GM12878 (cell line): ENCODE results near the gene OPRL1. TPM values are rescaled to one million over a fixed set of nuclear protein-coding genes. Genes with fewer than 3 reads are reported as not detected.
A peak's percentile ranks its signal among the peaks of the same experiment; 100 is the strongest.

Source experiments
- ATF7 ChIP-seq: fragments of 450-650 bp; IDR thresholded peaks from 2 replicates; pipeline ENCODE4 v1.6.1; 2016; ENCODE audit warnings: low read depth, mild to moderate bottlenecking
- BMI1 ChIP-seq: fragments of 450-650 bp; IDR thresholded peaks from 2 replicates; pipeline ENCODE4 v1.6.1; 2016; ENCODE audit warnings: mild to moderate bottlenecking, moderate library complexity, borderline replicate concordance
- CBX3 ChIP-seq: fragments of 200-600 bp; sonication (generic); IDR thresholded peaks from 2 replicates; pipeline ENCODE4 v1.6.1; 2016; ENCODE audit warnings: low read depth, borderline replicate concordance
- CEBPB ChIP-seq, 2 experiments: fragments of 150-350 bp in 1 of 2; IDR thresholded peaks; 2 replicates each; pipeline ENCODE4 v1.6.1; 2012 to 2014; ENCODE audit warnings: low read depth in 2 of 2, low read length in 2 of 2, borderline replicate concordance in 1 of 2, inconsistent platforms in 1 of 2
- CHD2 ChIP-seq: IDR thresholded peaks from 2 replicates; pipeline ENCODE4 v1.6.1; 2011; ENCODE audit warnings: low read depth, low read length, improper control_type of control experiment, borderline replicate concordance
- CREB1 ChIP-seq: IDR thresholded peaks from 2 replicates; pipeline ENCODE4 v1.6.1; 2012; ENCODE audit warnings: low read depth, mild to moderate bottlenecking, inconsistent platforms
- GABPA ChIP-seq: IDR thresholded peaks from 2 replicates; pipeline ENCODE4 v1.6.1; 2014; ENCODE audit warnings: antibody characterized with exemption, low read depth, mild to moderate bottlenecking, inconsistent platforms
- GATAD2B ChIP-seq: fragments of 450-650 bp; conservative IDR thresholded peaks from 2 replicates; pipeline ENCODE4 v1.6.1; 2017; ENCODE audit warnings: low read depth, mild to moderate bottlenecking, moderate library complexity
- JUNB ChIP-seq: IDR thresholded peaks from 2 replicates; pipeline ENCODE4 v1.6.1; 2016; ENCODE audit warnings: antibody characterized with exemption, mild to moderate bottlenecking
- MXI1 ChIP-seq: fragments of 150-350 bp; IDR thresholded peaks from 2 replicates; pipeline ENCODE4 v1.6.1; 2011; ENCODE audit warnings: low read depth, mild to moderate bottlenecking, inconsistent platforms, low read length, improper control_type of control experiment
- NBN ChIP-seq: fragments of 450-650 bp; IDR thresholded peaks from 2 replicates; pipeline ENCODE4 v1.6.1; 2016
- NR2F1 ChIP-seq: fragments of 450-650 bp; conservative IDR thresholded peaks from 2 replicates; pipeline ENCODE4 v1.6.1; 2017; ENCODE audit warnings: mild to moderate bottlenecking
- POLR2AphosphoS2 ChIP-seq: IDR thresholded peaks from 2 replicates; pipeline ENCODE4 v1.6.1; 2011; ENCODE audit warnings: low read depth, mild to moderate bottlenecking, low read length, improper control_type of control experiment, moderate library complexity
- SUZ12 ChIP-seq: fragments of 200-600 bp; sonication (generic); IDR thresholded peaks from one replicate; pipeline ENCODE4 v1.6.1; 2018; ENCODE audit warnings: antibody characterized with exemption, mild to moderate bottlenecking; ENCODE audit not compliant: unreplicated experiment
- TARDBP ChIP-seq: IDR thresholded peaks from 2 replicates; pipeline ENCODE4 v1.6.1; 2016; ENCODE audit warnings: borderline replicate concordance
- TCF12 ChIP-seq: IDR thresholded peaks from 2 replicates; pipeline ENCODE4 v1.6.1; 2011; ENCODE audit warnings: low read depth, mild to moderate bottlenecking, low read length
- USF2 ChIP-seq: IDR thresholded peaks from 2 replicates; pipeline ENCODE4 v1.6.1; 2011; ENCODE audit warnings: low read depth, low read length, improper control_type of control experiment, borderline replicate concordance
- ZBED1 ChIP-seq: IDR thresholded peaks from 2 replicates; pipeline ENCODE4 v1.6.1; 2016; ENCODE audit warnings: borderline replicate concordance
- ZBTB40 ChIP-seq: fragments of 450-650 bp; IDR thresholded peaks from 2 replicates; pipeline ENCODE4 v1.6.1; 2016; ENCODE audit warnings: mild to moderate bottlenecking, moderate library complexity, borderline replicate concordance
- ZNF217 ChIP-seq: fragments of 450-650 bp; IDR thresholded peaks from 2 replicates; pipeline ENCODE4 v1.6.1; 2017; ENCODE audit warnings: antibody characterized with exemption, mild to moderate bottlenecking
- ZNF24 ChIP-seq: fragments of 450-650 bp; IDR thresholded peaks from 2 replicates; pipeline ENCODE4 v1.6.1; 2017; ENCODE audit warnings: antibody characterized with exemption, mild to moderate bottlenecking
- polyA plus RNA-seq, 11 experiments: library from polyadenylated mRNA; depleted of rRNA in 4 of 11; unstranded in 6 of 11; stranded (reverse) in 5 of 11; fragments of >200 nt; fragmentation: Nextera tagmentation in 4 of 11; fragmentation: Illumina TruSeq in 1 of 11; extraction: Ambion mirVana in 4 of 11; extraction: Trizol in 1 of 11; gene quantifications; 1 replicate in 1 of 11; 2 replicates in 10 of 11; pipeline versions ENCODE4 v1.2.1 to v1.2.3, GENCODE V29; 2011 to 2016; ENCODE audit warnings: inconsistent platforms in 2 of 11, missing spikeins in 2 of 11, low read depth in 1 of 11
- total RNA-seq, 4 experiments: library from RNA; depleted of rRNA in 3 of 4; stranded (reverse); fragments of >200 nt in 3 of 4; fragmentation: Illumina TruSeq in 1 of 4; extraction: Trizol in 1 of 4; gene quantifications; 2 replicates each; pipeline versions ENCODE4 v1.2.1 to v1.2.3, GENCODE V29; 2013 to 2021
- TF ChIP-seq, protein P1 (sequence below): fragments of 450-650 bp; IDR thresholded peaks from 2 replicates; pipeline ENCODE4 v1.6.1; 2017; ENCODE audit warnings: low read depth, mild to moderate bottlenecking, moderate library complexity
- TF ChIP-seq, protein P2 (sequence below): fragments of 450-650 bp; IDR thresholded peaks from 2 replicates; pipeline ENCODE4 v1.6.1; 2017; ENCODE audit warnings: borderline replicate concordance

OPRL1 gene
- total and polyA plus RNA-seq, 10 of the 15 experiments (the other 5 are each of a cell fraction or from before 2014, with no cell fraction given), result 0.04 to 0.41 (median 0.24) TPM; not detected in 1

DNA sequence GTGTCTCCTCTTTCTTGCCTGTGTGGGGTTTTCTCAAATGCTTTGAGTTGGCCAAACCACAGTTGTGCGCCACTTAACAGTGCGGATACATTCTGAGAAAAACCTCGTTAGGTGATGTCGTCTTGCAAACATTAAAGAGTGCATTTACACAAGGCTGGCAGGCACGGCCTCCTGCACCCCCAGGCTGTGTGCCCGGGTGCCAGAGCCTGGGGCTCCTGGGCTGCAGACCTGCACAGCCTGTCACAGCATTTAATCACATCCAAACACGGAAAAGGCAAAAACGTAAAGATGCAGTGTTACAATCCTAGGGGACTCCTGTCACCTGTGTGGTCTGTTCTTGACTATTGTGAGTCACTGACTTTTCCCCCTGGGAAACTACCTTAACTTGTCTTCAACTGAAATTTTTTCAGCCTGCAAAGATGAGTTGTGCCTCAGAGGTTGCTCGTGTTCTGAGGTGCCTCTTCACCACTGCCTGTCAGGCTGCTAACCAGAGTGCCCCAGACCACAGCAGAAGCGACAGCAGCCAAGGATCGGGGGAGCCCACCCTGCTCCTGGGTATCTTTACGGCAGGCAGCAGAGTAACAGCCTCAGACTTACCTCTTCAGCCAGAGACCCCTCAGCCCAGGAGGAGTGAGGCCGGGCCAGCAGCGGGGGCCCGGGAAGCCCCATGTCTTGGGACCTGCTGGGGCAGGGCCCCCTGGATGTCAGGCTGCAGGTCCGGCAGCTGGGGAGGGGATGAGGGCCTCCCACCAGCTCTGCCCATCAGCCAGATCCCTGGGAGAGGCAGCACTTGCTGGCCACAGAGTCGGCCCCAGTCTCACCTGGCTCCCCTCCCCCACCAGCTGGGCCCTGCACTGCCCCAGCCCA lies 44.6 kb upstream of the OPRL1 start (continued):
- TF ChIP-seq CBX3, result no peak
- no peak for TF ChIP-seq GABPA
- TF ChIP-seq NBN, result peak; percentile 76
- TF ChIP-seq TARDBP, result no peak
- TF ChIP-seq USF2, result no peak
- TF ChIP-seq, protein P1, sequence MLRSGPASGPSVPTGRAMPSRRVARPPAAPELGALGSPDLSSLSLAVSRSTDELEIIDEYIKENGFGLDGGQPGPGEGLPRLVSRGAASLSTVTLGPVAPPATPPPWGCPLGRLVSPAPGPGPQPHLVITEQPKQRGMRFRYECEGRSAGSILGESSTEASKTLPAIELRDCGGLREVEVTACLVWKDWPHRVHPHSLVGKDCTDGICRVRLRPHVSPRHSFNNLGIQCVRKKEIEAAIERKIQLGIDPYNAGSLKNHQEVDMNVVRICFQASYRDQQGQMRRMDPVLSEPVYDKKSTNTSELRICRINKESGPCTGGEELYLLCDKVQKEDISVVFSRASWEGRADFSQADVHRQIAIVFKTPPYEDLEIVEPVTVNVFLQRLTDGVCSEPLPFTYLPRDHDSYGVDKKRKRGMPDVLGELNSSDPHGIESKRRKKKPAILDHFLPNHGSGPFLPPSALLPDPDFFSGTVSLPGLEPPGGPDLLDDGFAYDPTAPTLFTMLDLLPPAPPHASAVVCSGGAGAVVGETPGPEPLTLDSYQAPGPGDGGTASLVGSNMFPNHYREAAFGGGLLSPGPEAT, result peak; percentile 93
- TF ChIP-seq GATAD2B, result peak; percentile 65
- peak; percentile 30; the same call in 1 of the 2 replicates for TF ChIP-seq POLR2AphosphoS2
- no peak for TF ChIP-seq SUZ12
- peak; percentile 30; the same call in 1 of the 2 replicates for TF ChIP-seq MXI1
- TF ChIP-seq CHD2, result peak; percentile 47; the same call in 1 of the 2 replicates
- TF ChIP-seq NR2F1, result peak; percentile 82; the same call in 1 of the 2 replicates
- TF ChIP-seq JUNB, result peak; percentile 58
- TF ChIP-seq CREB1, result no peak
- TF ChIP-seq CEBPB (IDR thresholded peaks at IDR 0.05; ENCODE audit: borderline replicate concordance in 1 of 2, low read depth in 2 of 2, low read length in 2 of 2), result no peak
- no peak; the same call in 1 of the 2 replicates for TF ChIP-seq BMI1
- no peak for TF ChIP-seq ZNF217
- peak; percentile 10; the same call in 1 of the 2 replicates for TF ChIP-seq TCF12
- TF ChIP-seq, protein P2, sequence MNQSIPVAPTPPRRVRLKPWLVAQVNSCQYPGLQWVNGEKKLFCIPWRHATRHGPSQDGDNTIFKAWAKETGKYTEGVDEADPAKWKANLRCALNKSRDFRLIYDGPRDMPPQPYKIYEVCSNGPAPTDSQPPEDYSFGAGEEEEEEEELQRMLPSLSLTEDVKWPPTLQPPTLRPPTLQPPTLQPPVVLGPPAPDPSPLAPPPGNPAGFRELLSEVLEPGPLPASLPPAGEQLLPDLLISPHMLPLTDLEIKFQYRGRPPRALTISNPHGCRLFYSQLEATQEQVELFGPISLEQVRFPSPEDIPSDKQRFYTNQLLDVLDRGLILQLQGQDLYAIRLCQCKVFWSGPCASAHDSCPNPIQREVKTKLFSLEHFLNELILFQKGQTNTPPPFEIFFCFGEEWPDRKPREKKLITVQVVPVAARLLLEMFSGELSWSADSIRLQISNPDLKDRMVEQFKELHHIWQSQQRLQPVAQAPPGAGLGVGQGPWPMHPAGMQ, result no peak
- no peak; the same call in 1 of the 2 replicates for TF ChIP-seq ZBTB40
- no peak for TF ChIP-seq ZNF24
- TF ChIP-seq ZBED1, result no peak; the same call in none of the 2 replicates
- TF ChIP-seq ATF7, result peak; percentile 66
